ENCODE measurements around the gene TMEM45A. TPM values are rescaled to one million over a fixed set of nuclear protein-coding genes. Genes with fewer than 3 reads are reported as not detected.

The TMEM45A gene
- total and polyA plus RNA-seq, 2 donors (not counting 3 experiments of a cell fraction or from before 2014, with no cell fraction given) = 5.6 to 8.6 TPM

DNA sequence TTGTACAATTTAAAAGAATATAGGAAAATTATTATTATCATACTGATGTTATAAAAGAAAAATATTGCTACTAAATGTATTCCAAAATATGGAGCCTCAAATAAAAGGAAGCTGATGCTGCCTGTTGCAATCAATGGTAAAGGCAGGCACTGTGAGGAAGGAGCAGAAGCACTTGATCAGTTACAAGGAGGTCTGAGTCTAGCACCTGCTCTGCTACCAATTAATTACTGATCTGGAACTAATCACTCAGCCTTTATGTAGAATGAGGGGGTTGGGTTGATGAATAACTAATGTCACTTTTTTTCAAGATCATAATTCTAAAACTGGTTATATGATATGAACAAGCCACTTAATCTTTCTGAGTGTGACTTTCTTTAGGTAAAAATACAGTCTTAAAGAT is 122.5 kb downstream of the TMEM45A start:
- intact Hi-C loops (cut with micrococcal nuclease) = no loop called here

DNA sequence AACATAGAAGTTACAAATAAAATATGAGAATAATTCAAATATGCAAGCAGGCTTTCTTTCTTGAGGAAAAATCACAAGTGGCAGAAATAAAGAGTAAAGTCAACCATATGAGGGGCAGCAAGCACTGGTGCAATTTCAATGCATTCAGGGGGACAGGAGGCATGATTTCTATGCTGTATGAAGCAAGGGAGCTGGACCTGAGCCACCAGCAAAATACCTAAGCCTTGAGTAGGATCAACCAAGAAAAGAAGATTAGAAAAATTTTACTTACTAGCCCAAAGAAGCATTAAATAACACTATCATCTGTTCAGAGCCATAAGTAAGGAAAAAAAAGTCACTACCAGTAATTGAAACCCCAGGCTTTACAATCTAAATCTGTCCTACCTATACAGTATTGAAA is 123.3 kb downstream of the TMEM45A start:
- Histone ChIP-seq H3K79me2 (ENCODE audit: control insufficient read depth, insufficient read depth, low read length) (no peaks in the 10 kb centered on the region), H3K4me3 (replicated peaks in 1 of 3; ENCODE audit: insufficient read depth in 1 of 3, low read depth in 1 of 3, low read length in 3 of 3) (no peak overlapping the region), H3K27me3 (ENCODE audit: control insufficient read depth in 2 of 2, insufficient read depth in 2 of 2, low read length in 2 of 2) (peaks cover 2 to 10% of the 10 kb centered on the region in 2 experiments), H2AFZ (ENCODE audit: low read depth, low read length) (no peak overlapping the region), H3K9me3 (replicated peaks; ENCODE audit: control insufficient read depth, insufficient read depth, low read length) (no peaks in the 10 kb centered on the region), H3K9me1 (replicated peaks; ENCODE audit: control insufficient read depth, extremely low read depth, insufficient read depth, low read length) (no peaks in the 10 kb centered on the region), H3K4me2 (ENCODE audit: insufficient read depth, low read length) (no peak overlapping the region), H3K4me1 (ENCODE audit: control insufficient read depth, extremely low read depth, insufficient read depth, low read length) (no peaks in the 10 kb centered on the region), H4K20me1 (replicated peaks; ENCODE audit: control insufficient read depth, extremely low read depth, insufficient read depth, low read length) (no peaks in the 10 kb centered on the region), H3K27ac (ENCODE audit: insufficient read depth, low read depth, low read length) (no peak overlapping the region), H3K9ac (replicated peaks; ENCODE audit: extremely low read depth, insufficient read depth, low read length) (no peak overlapping the region), H3K36me3 (ENCODE audit: control insufficient read depth in 2 of 2, extremely low read depth in 1 of 2, insufficient read depth in 2 of 2, low read length in 2 of 2) (no peaks in the 10 kb centered on the region)
- DNase-seq (ENCODE audit: low read depth, low spot score) (no peak), FAIRE-seq (no peak)
- TF ChIP-seq GATA2 (IDR thresholded peaks at IDR 0.05; ENCODE audit: insufficient read depth, insufficient read length, low read depth, low read length) (no peak), FOS (IDR thresholded peaks at IDR 0.05; ENCODE audit: borderline replicate concordance, insufficient read depth, low read length) (no peak), POLR2A (IDR thresholded peaks at IDR 0.05; ENCODE audit: low read depth, low read length) (no peak)
- no TSS peak for BruUV-seq (replicated peaks)
- intact Hi-C loops (cut with micrococcal nuclease) (no loop called here), dilution Hi-C loops (cut with MboI; ENCODE audit: extremely low pct_ligation_motif_present, low sequenced_read_pairs) (no loop called here)
- ChIA-PET POLR2A (no interaction called here), CTCF (no interaction called here)

More for the DNA sequence above, 122.5 kb downstream of the TMEM45A start:
- H3K9me1 ChIP-seq (replicated peaks; ENCODE audit: control insufficient read depth, extremely low read depth, insufficient read depth, low read length) = no peaks in the 10 kb centered on the region
- H4K20me1 ChIP-seq (replicated peaks; ENCODE audit: control insufficient read depth, extremely low read depth, insufficient read depth, low read length) = no peaks in the 10 kb centered on the region
- DNase-seq (ENCODE audit: low read depth, low spot score) (no peak), FAIRE-seq (no peak)
- TF ChIP-seq, protein P1, sequence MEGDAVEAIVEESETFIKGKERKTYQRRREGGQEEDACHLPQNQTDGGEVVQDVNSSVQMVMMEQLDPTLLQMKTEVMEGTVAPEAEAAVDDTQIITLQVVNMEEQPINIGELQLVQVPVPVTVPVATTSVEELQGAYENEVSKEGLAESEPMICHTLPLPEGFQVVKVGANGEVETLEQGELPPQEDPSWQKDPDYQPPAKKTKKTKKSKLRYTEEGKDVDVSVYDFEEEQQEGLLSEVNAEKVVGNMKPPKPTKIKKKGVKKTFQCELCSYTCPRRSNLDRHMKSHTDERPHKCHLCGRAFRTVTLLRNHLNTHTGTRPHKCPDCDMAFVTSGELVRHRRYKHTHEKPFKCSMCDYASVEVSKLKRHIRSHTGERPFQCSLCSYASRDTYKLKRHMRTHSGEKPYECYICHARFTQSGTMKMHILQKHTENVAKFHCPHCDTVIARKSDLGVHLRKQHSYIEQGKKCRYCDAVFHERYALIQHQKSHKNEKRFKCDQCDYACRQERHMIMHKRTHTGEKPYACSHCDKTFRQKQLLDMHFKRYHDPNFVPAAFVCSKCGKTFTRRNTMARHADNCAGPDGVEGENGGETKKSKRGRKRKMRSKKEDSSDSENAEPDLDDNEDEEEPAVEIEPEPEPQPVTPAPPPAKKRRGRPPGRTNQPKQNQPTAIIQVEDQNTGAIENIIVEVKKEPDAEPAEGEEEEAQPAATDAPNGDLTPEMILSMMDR (IDR thresholded peaks at IDR 0.05; ENCODE audit: extremely low read depth in 1 of 2, insufficient read depth in 1 of 2, low read depth in 1 of 2, low read length in 2 of 2) = no peak
- TF ChIP-seq EZH2 (IDR thresholded peaks at IDR 0.05; ENCODE audit: borderline replicate concordance, low read depth, low read length, severe bottlenecking) (no peak), MYC (IDR thresholded peaks at IDR 0.05; ENCODE audit: low read depth, low read length) (no peak), GATA2 (IDR thresholded peaks at IDR 0.05; ENCODE audit: insufficient read depth, insufficient read length, low read depth, low read length) (no peak), POLR2AphosphoS5 (IDR thresholded peaks at IDR 0.05; ENCODE audit: insufficient read depth, low read depth, low read length) (no peak)
- TF ChIP-seq, protein P2, sequence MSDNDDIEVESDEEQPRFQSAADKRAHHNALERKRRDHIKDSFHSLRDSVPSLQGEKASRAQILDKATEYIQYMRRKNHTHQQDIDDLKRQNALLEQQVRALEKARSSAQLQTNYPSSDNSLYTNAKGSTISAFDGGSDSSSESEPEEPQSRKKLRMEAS (IDR thresholded peaks at IDR 0.05; ENCODE audit: insufficient read depth, insufficient read length) = no peak
- no peak overlapping the region for H2AFZ ChIP-seq (ENCODE audit: low read depth, low read length)
- dilution Hi-C loops (cut with MboI; ENCODE audit: extremely low pct_ligation_motif_present, low sequenced_read_pairs) = no loop called here
- no peaks in the 10 kb centered on the region for H3K9me3 ChIP-seq (replicated peaks; ENCODE audit: control insufficient read depth, insufficient read depth, low read length)
- no TSS peak for BruUV-seq (replicated peaks)
- ChIA-PET POLR2A (no interaction called here), CTCF (no interaction called here)
- peaks cover 3 to 10% of the 10 kb centered on the region in 2 experiments for H3K27me3 ChIP-seq (ENCODE audit: control insufficient read depth in 2 of 2, insufficient read depth in 2 of 2, low read length in 2 of 2)
- H3K9ac ChIP-seq (replicated peaks; ENCODE audit: extremely low read depth, insufficient read depth, low read length) = no peak overlapping the region
- no peak overlapping the region for H3K4me2 ChIP-seq (ENCODE audit: insufficient read depth, low read length)
- H3K4me3 ChIP-seq (replicated peaks in 1 of 3; ENCODE audit: insufficient read depth in 1 of 3, low read depth in 1 of 3, low read length in 3 of 3) = no peak overlapping the region
- no peaks in the 10 kb centered on the region for H3K36me3 ChIP-seq (ENCODE audit: control insufficient read depth in 2 of 2, extremely low read depth in 1 of 2, insufficient read depth in 2 of 2, low read length in 2 of 2)
- no peaks in the 10 kb centered on the region for H3K79me2 ChIP-seq (ENCODE audit: control insufficient read depth, insufficient read depth, low read length)
- H3K4me1 ChIP-seq (ENCODE audit: control insufficient read depth, extremely low read depth, insufficient read depth, low read length) = no peaks in the 10 kb centered on the region
- no peak overlapping the region for H3K27ac ChIP-seq (ENCODE audit: insufficient read depth, low read depth, low read length)
